GM21576 (cell line): ENCODE results near the gene NRSN2.

Experiments used
- ATAC-seq: cut with Tn5 transposase; IDR thresholded peaks from one replicate; pipeline ENCODE4 v1.9.1; 2021; ENCODE audit warnings: mild to moderate bottlenecking, moderate library complexity; ENCODE audit not compliant: unreplicated experiment

NRSN2 gene

DNA sequence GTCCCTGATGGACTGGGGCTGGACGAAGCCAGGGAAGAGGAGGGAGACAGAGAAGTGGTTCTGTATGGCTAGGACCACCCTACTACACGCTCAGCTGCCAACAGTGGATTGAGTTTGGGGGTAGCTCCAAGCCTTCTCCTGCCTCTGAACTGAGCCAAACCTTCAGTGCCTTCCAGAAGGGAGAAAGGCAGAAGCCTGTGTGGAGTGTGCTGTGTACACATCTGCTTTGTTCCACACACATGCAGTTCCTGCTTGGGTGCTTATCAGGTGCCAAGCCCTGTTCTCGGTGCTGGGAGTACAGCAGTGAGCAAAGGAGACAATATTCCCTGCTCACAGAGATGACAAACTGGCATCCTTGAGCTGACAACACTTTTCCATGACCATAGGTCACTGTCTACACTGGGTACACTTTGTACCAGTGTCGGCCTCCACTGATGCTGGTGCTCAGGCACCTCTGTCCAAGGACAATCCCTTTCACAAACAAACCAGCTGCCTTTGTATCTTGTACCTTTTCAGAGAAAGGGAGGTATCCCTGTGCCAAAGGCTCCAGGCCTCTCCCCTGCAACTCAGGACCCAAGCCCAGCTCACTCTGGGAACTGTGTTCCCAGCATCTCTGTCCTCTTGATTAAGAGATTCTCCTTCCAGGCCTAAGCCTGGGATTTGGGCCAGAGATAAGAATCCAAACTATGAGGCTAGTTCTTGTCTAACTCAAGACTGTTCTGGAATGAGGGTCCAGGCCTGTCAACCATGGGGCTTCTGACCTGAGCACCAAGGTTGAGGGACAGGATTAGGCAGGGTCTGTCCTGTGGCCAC lies 49.9 kb downstream of the NRSN2 start:
- ATAC-seq = no peak

DNA sequence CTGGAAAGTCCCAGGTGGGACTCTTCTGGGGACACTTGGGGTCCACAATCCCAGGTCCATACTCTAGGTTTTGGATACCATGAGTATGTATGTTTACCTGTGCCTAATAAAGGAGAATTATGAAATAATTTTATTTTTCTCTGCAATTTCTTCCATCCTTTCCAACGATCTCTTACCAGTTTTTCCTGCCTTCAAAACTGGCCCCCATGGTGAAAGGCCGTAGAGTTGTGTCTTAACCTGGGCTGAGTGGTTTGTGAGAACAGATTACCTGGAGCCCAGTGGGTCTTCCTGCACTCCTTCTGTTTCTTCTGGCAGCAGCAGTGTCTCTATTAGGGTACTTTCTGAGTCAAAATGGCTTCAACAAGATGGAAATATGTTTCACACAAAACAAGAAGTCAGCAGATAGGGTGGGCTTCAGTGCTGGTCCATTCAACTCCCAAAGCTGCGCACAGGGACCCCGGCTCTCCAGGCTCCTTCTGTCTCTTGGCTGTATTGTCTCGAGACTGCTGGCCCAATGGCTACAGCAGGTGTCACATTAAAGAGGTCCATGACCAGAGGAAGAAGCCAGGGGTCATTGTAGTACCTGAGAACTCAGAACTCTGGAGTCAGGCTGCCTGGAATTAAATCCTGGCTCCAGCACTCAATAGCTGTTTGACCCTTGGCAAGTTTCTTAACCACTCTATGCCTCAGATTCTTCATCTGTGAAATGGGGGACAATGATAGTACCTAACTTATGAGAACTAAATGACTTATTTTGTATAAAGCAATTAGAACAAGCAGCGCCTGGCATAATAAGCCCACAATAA lies 50.7 kb downstream of the NRSN2 start:
- ATAC-seq = no peak

DNA sequence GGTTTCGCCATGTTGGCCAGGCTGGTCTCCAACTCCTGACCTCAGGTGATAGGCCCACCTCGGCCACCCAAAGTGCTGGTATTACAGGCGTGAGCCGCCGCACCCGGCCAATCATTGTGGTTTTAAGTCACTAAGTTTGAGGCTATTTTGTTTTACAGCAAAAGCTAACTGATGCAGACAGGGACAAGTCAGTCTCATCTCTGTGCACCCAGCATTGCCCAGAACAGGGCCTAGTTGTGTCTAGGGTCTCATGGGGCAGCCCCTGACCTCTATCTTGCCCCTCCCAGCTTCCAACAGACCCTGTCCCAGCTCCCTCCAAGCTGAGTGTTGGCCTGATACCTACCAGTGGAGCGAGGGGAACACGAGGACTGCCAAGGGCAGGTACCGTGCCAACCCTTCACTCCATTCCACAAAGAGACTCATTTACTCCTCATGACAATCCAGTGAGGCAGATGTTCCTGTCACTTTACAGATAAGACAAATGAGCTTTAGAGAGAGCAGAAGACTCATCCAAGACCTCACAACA lies 52.3 kb downstream of the NRSN2 start:
- ATAC-seq = no peak

- ATAC-seq = no peak
Observed at GRCh38 chr20:400128-400453, 53.2 kb downstream of the NRSN2 start.

DNA sequence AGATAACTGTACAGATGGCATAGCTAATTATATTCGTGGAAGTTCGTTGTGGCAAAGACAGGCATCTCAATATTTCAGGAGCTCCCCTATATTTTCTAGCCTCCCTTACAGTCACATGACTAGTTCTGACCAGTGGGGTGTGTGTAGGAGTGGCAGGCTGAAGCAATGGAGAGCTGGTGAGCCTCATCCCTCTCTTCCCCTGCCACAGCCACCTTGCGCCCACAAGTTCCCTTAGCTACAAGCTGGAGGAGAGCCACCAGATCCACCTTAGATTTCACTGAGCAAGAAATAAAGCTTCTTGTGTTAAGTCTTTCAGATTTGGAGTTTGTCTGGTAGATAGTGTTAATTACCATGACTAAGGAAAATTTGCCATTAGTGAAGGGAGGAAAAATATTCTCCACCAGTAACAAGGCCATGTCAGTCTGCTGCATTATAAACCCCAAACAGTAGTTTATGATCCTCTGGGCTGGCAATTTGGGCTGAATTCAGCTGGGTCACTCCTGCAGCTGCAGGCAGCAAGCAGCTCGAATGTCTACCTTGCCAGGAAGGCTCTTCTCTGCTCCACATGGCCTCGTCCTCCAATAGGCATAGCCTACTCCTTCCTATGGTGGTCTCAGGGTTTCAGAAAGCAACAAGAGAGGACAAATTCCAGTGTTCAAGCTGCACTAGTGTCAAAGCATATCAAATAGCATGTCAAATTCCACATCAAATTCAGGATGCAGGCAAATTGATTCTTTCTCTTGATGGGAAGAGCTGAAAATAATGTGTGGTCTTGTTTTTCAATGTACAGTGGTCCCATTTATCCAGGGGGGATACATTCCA lies 53.8 kb downstream of the NRSN2 start:
- ATAC-seq = no peak

DNA sequence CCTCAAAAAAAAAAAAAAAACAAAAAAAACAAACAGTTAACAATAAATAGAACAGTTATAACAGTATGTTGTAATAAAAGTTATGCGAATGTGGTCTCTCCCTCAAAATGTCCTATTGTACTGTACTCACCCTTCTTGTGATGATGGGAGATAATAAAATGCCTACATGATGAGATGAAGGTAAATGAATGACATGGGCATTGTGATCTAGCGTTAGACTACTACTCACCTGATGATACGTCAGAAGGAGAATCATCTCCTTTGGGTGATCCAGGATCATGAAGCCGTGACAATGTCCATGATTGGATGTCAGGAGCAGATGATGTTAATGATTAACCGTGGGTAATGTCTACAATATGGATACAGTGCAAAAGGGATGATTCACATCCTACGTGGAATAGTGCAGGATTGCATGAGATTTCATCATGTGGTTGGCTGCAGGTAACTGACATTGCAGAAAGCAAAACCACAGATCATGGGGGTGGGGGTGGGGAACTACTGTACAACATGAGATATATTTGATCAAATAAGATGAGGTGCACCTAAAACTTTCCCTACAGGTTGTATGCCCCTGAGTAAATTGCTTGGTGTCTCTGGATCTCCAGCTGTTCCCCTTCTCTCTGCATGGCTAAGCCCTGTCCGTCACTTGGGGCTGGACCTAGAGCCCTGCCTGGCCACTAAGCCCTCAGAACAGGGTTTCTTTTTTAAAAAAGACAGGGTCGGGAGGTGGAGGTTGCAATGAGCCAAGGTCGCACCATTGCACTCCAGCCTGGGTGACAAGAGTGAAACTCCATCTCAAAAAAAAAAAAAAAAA lies 55.0 kb downstream of the NRSN2 start:
- no peak for ATAC-seq

GRCh38 chr20:402496-402885 lies 55.6 kb downstream of the NRSN2 start:
- no peak for ATAC-seq

GRCh38 chr20:402898-403581 lies 56.1 kb downstream of the NRSN2 start:
- no peak for ATAC-seq

DNA sequence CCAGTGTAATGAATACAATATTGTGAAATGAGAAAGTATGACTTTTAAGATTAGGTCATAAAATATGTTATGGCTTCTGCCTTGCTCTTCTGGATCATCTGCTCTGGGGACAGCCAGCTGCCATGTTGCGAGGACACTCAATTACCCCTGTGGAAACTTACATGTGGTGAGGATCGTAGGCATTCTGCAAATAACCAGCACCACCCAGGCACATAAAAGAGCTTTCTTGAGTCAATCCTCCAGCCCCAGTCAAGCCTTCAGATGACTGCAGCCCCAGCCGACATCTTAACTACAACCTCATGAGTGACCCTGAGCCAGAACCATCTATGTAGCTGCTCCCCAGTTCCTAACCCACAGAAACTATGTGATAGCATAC lies 56.7 kb downstream of the NRSN2 start:
- ATAC-seq = no peak

GRCh38 chr20:404088-404487 lies 57.2 kb downstream of the NRSN2 start:
- no peak for ATAC-seq
